Measurements from ENCODE around the gene CCDC57. TPM values are rescaled to one million over a fixed set of nuclear protein-coding genes. Genes with fewer than 3 reads are reported as not detected.
"Not testable (repeated sequence)": the region's sequence is repeated elsewhere in the genome, so short reads cannot be mapped to it uniquely, and the experiment has no call there.

Gene CCDC57
- total RNA-seq (2014; rRNA removed; shearing (Covaris generic)) (12.3 and 15.3 TPM in 2 replicates), polyA plus RNA-seq (2016; fragmentation: Nextera tagmentation; extraction: Ambion mirVana) (6.2 and 10.6 TPM in 2 replicates)

DNA sequence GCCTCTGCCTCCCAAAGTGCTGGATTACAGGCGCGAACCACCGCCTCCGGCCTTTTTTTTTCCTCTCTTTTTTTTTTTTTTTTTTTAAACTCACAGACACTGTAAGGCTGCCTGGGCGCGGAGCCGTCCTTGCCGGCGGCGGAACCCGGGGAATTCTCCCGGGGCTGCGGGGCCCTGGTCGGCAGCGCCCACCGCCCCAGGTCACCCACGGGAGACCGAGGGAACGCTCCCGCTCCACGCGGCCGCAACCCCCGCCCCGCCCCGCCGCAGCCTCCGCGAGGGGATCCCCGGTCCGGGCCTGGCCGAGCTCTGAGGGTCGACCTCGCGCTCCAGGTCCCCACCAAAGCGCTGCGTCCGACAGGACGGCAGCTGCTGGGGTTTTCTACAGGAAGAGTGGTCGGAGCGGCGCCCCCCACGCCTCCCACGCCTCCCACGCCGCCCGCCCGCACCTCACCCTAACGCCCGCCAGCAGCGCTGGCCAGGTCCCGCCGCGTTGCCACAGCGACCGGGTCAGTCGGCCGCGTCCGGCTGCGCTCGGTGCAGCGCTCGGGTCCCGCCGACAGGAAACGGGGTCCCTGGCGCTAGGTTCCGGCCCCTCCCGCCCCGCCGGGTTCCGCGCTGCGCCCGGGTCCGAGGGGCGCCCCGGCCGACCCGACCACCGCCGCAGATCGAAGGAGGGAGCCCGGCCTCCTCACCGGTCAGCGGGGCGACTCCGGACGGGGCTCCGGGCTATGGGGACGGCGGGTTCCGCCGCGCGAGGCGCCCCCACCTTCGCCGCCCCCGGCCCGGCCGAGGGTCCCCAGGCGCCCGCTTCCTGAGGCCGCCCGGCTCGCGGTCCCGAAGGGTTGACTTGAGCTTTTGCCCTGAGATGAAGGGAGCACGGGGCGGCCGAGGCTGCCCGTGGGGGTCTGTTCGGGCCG is at the start of gene CCDC57:
TSS of gene CCDC57 (minus strand) at position 512 of the 920 bp plus-strand sequence. CDS start 10,898 bp downstream, outside the sequence.
- H3K36me3 ChIP-seq (ENCODE audit: low read depth), result no peaks in the 10 kb centered on the region
- H2AFZ ChIP-seq, result peak within 1 kb of the TSS; percentile 73
- TF ChIP-seq EZH2 (IDR thresholded peaks at IDR 0.05; ENCODE audit: insufficient read depth, poor library complexity, severe bottlenecking) (no peak), EZH2phosphoT487 (IDR thresholded peaks at IDR 0.05; ENCODE audit: insufficient read depth, low read depth) (no peak)
- peaks cover 32% of the 10 kb centered on the region for H3K4me1 ChIP-seq (ENCODE audit: insufficient read depth)
- H3K27ac ChIP-seq, result peak within 1 kb of the TSS; percentile 74
- peak within 1 kb of the TSS; percentile 73 for H3K4me3 ChIP-seq
- no peaks in the 10 kb centered on the region for H4K20me1 ChIP-seq (ENCODE audit: insufficient read depth)
- peaks cover 29% of the 10 kb centered on the region for H3K79me2 ChIP-seq (ENCODE audit: insufficient read depth)
- peak within 1 kb of the TSS; percentile 66 for H3K4me2 ChIP-seq (ENCODE audit: unreplicated experiment)
- 1% methylated on average over 101 to 104 of the region's 116 CpGs for WGBS, 2 experiments (ENCODE audit: low coverage in 1 of 2, low lambda C conversion rate in 2 of 2, missing lambda C conversion rate in 2 of 2)
- peak within 1 kb of the TSS; percentile 86 for H3K9ac ChIP-seq
- DNase-seq, result peak; percentile 92
- in situ Hi-C loops (cut with MboI), result no loop called here
- H3K9me2 ChIP-seq (ENCODE audit: insufficient read depth), result no peaks in the 10 kb centered on the region
- peaks cover 6% of the 10 kb centered on the region; the same call in 1 of the 2 replicates for H3F3A ChIP-seq (ENCODE audit: insufficient read depth)
- H3K27me3 ChIP-seq (replicated peaks; ENCODE audit: insufficient read depth), result no peaks in the 10 kb centered on the region
- no peaks in the 10 kb centered on the region for H3K9me3 ChIP-seq (ENCODE audit: low read depth)

- WGBS, 2 experiments (ENCODE audit: low coverage in 1 of 2, low lambda C conversion rate in 2 of 2, missing lambda C conversion rate in 2 of 2), result 72 to 78% methylated on average over 4 of the region's 4 CpGs
- H3K27me3 ChIP-seq (replicated peaks; ENCODE audit: insufficient read depth), result no peaks in the 10 kb centered on the region
- no peak overlapping the region for H3K27ac ChIP-seq
- no peak overlapping the region for H3K9ac ChIP-seq
- TF ChIP-seq EZH2phosphoT487 (IDR thresholded peaks at IDR 0.05; ENCODE audit: insufficient read depth, low read depth) (no peak), EZH2 (IDR thresholded peaks at IDR 0.05; ENCODE audit: insufficient read depth, poor library complexity, severe bottlenecking) (no peak)
- DNase-seq, result no peak
- peaks cover 99% of the 10 kb centered on the region for H3K79me2 ChIP-seq (ENCODE audit: insufficient read depth)
- peaks cover 29% of the 10 kb centered on the region; the same call in 1 of the 2 replicates for H4K20me1 ChIP-seq (ENCODE audit: insufficient read depth)
- no peak overlapping the region for H2AFZ ChIP-seq
- peaks cover 44% of the 10 kb centered on the region for H3F3A ChIP-seq (ENCODE audit: insufficient read depth)
- H3K9me2 ChIP-seq (ENCODE audit: insufficient read depth), result no peaks in the 10 kb centered on the region
- no peaks in the 10 kb centered on the region for H3K9me3 ChIP-seq (ENCODE audit: low read depth)
- H3K4me2 ChIP-seq (ENCODE audit: unreplicated experiment), result no peak overlapping the region
- no peak overlapping the region for H3K4me3 ChIP-seq
- in situ Hi-C loops (cut with MboI), result no loop called here
- peaks cover 14% of the 10 kb centered on the region for H3K4me1 ChIP-seq (ENCODE audit: insufficient read depth)
- peaks cover 70% of the 10 kb centered on the region for H3K36me3 ChIP-seq (ENCODE audit: low read depth)
Measured at GRCh38 chr17:82262344-82262743, 49.7 kb upstream of the CCDC57 start.

DNA sequence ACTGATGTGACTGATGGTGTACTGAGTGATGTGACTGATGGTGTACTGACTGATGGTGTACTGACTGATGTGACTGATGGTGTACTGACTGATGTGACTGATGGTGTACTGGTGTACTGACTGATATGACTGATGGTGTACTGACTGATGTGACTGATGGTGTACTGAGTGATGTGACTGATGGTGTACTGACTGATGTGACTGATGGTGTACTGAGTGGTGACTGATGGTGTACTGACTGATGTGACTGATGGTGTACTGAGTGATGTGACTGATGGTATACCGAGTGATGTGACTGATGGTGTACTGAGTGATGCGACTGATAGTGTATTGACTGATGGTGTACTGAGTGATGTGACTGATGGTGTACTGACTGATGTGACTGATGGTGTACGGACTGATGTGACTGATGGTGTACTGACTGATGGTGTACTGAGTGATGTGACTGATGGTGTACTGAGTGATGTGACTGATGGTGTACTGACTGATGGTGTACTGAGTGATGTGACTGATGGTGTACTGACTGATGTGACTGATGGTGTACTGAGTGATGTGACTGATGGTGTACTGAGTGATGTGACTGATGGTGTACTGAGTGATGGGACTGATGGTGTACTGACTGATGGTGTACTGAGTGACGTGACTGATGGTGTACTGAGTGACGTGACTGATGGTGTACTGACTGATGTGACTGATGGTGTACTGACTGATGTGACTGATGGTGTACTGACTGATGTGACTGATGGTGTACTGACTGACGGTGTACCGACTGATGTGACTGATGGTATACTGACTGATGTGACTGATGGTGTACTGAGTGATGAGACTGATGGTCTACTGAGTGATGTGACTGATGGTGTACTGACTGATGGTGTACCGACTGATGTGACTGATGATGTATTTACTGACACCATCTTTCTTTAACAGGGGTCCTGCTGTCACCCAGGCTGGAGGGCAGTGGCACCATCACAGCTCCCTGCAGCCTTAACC is 47.6 kb upstream of the CCDC57 start:
- H3K27ac ChIP-seq; H3K9ac ChIP-seq; H3K9me2 ChIP-seq (ENCODE audit: insufficient read depth); H2AFZ ChIP-seq; in situ Hi-C loops (cut with MboI); H3K27me3 ChIP-seq (replicated peaks; ENCODE audit: insufficient read depth); DNase-seq; H3K4me1 ChIP-seq (ENCODE audit: insufficient read depth); H3K4me2 ChIP-seq (ENCODE audit: unreplicated experiment); H3K9me3 ChIP-seq (ENCODE audit: low read depth); H3K4me3 ChIP-seq; H4K20me1 ChIP-seq (ENCODE audit: insufficient read depth): not testable (repeated sequence)
- Histone ChIP-seq H3F3A (ENCODE audit: insufficient read depth) (peaks cover 27% of the 10 kb centered on the region), H3K79me2 (ENCODE audit: insufficient read depth) (peaks cover 99% of the 10 kb centered on the region), H3K36me3 (ENCODE audit: low read depth) (peaks cover 70% of the 10 kb centered on the region)
- WGBS, 2 experiments (ENCODE audit: low coverage in 1 of 2, low lambda C conversion rate in 2 of 2, missing lambda C conversion rate in 2 of 2), result 97 to 98% methylated on average over 8 of the region's 8 CpGs

DNA sequence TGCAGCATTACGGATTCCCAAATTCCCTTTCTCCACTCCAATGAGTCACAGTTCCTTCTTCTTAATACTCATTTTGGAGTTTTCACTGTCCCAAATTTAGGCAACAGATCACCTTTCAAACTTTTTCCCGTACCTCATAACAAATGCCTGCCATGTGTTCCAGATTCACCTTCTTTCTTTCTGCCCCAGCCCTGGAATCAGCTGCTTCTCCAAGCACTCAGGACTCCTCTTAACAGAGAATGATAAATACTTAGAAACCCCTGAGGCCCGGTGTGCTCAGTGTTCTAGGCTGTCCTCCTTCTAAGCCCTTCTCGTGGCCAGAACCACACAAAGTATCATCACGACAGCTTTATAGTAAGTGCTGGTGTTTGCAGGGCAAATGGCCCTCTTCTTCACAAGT is 45.9 kb upstream of the CCDC57 start:
- Histone ChIP-seq H3K36me3 (ENCODE audit: low read depth) (peaks cover 57% of the 10 kb centered on the region; the same call in 1 of the 2 replicates), H3K9me3 (ENCODE audit: low read depth) (no peaks in the 10 kb centered on the region), H3K27me3 (replicated peaks; ENCODE audit: insufficient read depth) (no peaks in the 10 kb centered on the region), H2AFZ (no peak overlapping the region), H3K27ac (no peak overlapping the region), H3K9me2 (ENCODE audit: insufficient read depth) (no peaks in the 10 kb centered on the region), H3K4me1 (ENCODE audit: insufficient read depth) (no peaks in the 10 kb centered on the region), H3K9ac (no peak overlapping the region), H3K79me2 (ENCODE audit: insufficient read depth) (peaks cover 88% of the 10 kb centered on the region), H3K4me3 (no peak overlapping the region), H4K20me1 (ENCODE audit: insufficient read depth) (peaks cover 7% of the 10 kb centered on the region; the same call in 1 of the 2 replicates), H3F3A (ENCODE audit: insufficient read depth) (peaks cover 20% of the 10 kb centered on the region), H3K4me2 (ENCODE audit: unreplicated experiment) (no peak overlapping the region)
- 86 to 89% methylated on average over 5 of the region's 5 CpGs for WGBS, 2 experiments (ENCODE audit: low coverage in 1 of 2, low lambda C conversion rate in 2 of 2, missing lambda C conversion rate in 2 of 2)
- in situ Hi-C loops (cut with MboI), result no loop called here
- TF ChIP-seq EZH2 (IDR thresholded peaks at IDR 0.05; ENCODE audit: insufficient read depth, poor library complexity, severe bottlenecking), result no peak
- no peak for TF ChIP-seq EZH2phosphoT487 (IDR thresholded peaks at IDR 0.05; ENCODE audit: insufficient read depth, low read depth)
- DNase-seq, result no peak
